ENCODE measurements around the gene APOO.
A peak's percentile ranks its signal among the peaks of the same experiment; 100 is the strongest.

APOO gene

DNA sequence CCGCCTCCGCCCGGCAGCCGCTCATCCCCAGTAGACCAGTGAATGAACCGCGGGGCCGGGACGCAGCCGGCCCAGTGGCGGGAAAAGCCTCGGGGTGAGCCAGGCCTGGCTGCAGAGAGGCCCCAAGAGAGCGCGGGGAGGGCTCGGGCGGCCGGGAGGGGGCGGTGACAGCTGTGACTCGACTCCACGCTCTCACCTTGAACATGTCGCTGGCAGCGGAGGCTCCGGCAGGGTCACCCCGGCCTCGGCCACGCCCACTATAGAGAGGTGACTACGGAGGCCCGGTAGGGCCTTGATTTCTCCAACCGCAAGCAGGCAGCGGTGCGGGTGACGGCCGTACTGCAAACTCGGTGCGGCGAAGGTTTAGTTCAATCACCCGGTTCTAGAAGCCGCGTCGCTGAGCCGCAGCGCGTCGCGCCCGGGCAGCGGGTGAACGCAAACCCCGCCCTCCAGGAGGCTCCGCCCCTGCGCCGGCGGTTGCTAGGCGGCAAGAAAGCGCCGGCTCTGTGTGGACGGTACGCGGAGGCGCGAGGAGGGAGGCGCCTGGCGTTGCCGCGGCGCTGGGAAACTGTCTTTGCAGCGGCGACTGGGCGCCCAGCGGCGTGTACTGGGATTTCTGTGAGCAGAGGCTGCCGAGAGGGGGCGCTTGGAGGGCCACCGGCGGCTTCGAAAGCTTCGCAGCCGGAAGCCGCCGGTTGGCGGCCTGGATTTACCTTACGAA, at the start of gene APOO, which contains the start of gene CXorf58:
Gene APOO (minus strand): TSS at position 441 of the 721 bp plus-strand sequence. CDS start 236 bp downstream, at position 205.
Gene CXorf58 (plus strand): TSS at position 509 of the 721 bp plus-strand sequence. CDS start 2,297 bp downstream, outside the sequence.
- TF ChIP-seq, protein P1, sequence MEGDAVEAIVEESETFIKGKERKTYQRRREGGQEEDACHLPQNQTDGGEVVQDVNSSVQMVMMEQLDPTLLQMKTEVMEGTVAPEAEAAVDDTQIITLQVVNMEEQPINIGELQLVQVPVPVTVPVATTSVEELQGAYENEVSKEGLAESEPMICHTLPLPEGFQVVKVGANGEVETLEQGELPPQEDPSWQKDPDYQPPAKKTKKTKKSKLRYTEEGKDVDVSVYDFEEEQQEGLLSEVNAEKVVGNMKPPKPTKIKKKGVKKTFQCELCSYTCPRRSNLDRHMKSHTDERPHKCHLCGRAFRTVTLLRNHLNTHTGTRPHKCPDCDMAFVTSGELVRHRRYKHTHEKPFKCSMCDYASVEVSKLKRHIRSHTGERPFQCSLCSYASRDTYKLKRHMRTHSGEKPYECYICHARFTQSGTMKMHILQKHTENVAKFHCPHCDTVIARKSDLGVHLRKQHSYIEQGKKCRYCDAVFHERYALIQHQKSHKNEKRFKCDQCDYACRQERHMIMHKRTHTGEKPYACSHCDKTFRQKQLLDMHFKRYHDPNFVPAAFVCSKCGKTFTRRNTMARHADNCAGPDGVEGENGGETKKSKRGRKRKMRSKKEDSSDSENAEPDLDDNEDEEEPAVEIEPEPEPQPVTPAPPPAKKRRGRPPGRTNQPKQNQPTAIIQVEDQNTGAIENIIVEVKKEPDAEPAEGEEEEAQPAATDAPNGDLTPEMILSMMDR (conservative IDR thresholded peaks at IDR 0.05; ENCODE audit: low read depth): peak; percentile 72
- POLR2A ChIA-PET (ENCODE audit: low non-redundant PET): interaction anchor here (0.5 to 1.1 kb wide), 3 partner anchors 81 to 146 kb away, joined by 3 to 5 read pairs (median 3); partner anchors contain the start of gene SAT1
- CTCF ChIA-PET: interaction anchor here (0.7 to 1.1 kb wide), 3 partner anchors 8 to 221 kb away, joined by 3 to 4 read pairs (median 3); no protein-coding TSS in a partner anchor
- DNase-seq (ENCODE audit: low spot score): peak; percentile 72
- H3K27ac ChIP-seq: peak within 1 kb of the TSS; percentile 96

DNA sequence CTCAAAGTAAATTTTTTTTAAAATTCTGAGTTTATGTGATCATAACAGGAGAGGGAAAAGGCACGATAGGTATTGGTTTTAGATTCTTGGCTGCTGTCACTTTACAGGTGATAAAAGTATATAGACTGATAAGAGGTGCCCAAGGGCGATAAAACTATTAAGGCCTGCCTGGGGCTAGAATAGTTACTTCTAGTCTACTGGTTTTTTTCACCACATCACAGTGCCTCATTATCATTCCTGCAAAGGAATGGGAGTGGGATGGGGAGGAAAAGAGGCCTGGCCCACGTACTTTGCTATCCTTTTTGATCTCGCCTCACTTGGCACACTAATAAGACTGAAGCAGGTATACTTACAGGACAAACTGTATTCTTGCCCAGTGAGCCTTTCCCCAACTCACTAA, 46.7 kb upstream of the APOO start:
- TF ChIP-seq, protein P1 (conservative IDR thresholded peaks at IDR 0.05; ENCODE audit: low read depth): no peak
- ChIA-PET POLR2A (ENCODE audit: low non-redundant PET) (no interaction called here), CTCF (no interaction called here)
- no peak overlapping the region for H3K27ac ChIP-seq
- DNase-seq (ENCODE audit: low spot score): no peak

DNA sequence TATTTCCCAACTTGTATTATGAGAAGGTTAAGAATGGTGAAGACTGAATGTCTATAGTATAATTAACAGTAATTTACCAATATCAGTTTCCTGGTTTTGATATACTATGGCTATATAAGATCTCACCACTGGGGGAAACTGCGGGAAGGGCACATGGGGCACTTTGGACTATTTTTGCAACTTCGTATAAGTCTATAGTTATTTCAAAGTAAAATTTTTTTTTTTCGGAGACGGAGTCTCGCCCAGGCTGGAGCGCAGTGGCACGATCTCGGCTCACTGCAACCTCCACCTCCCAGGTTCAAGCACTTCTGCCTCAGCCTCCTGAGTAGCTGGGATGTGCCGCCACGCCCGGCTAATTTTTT, 46.2 kb upstream of the APOO start:
- DNase-seq (ENCODE audit: low spot score): no peak
- TF ChIP-seq, protein P1 (conservative IDR thresholded peaks at IDR 0.05; ENCODE audit: low read depth): no peak
- ChIA-PET CTCF (no interaction called here), POLR2A (ENCODE audit: low non-redundant PET) (no interaction called here)
- no peak overlapping the region for H3K27ac ChIP-seq

DNA sequence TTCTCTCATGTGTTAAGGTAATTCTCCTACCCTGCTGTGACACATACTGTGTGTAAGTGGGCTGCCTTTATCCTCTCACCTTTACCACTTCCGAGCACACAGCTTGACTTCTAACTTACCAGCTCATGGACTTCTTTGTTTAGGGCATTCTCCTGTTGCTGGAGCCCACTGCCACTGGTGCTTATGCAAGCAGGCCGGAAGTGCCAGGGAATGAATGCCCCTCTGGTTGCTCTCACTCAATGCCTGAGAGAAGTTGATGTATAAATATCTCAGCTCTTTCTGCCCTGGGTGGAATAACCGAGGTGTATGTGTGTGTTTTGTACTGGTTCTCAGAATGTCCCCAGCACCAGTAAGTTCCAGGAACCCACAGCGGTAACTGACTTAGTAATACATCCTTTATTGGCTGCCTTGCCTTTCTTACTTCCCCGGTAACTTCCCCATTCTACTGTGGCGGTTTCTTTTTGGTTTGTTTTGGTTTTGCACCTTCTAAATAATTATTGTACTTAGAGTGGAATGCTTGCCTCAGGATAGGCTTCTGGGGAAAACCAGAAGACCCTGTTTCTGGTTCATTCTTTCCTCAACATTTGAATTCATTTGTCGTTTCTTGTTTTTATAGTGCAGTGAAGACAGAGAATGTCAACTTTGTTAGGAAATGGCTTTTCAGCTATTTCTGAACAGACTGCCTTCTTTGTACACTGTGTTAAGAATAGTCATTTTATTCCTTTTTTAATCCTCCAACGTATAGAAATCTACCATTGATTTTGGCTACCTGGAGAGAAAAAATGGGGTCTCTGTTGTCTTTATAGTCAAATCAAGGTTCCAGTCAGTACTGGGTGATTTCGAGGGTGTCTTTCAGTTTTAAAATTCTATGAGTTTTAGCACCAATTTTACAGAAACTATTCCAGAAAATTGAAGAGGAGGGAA, 45.5 kb upstream of the APOO start:
- POLR2A ChIA-PET (ENCODE audit: low non-redundant PET): no interaction called here
- no peak for DNase-seq (ENCODE audit: low spot score)
- TF ChIP-seq, protein P1 (conservative IDR thresholded peaks at IDR 0.05; ENCODE audit: low read depth): no peak
- no peak overlapping the region for H3K27ac ChIP-seq
- CTCF ChIA-PET: no interaction called here

DNA sequence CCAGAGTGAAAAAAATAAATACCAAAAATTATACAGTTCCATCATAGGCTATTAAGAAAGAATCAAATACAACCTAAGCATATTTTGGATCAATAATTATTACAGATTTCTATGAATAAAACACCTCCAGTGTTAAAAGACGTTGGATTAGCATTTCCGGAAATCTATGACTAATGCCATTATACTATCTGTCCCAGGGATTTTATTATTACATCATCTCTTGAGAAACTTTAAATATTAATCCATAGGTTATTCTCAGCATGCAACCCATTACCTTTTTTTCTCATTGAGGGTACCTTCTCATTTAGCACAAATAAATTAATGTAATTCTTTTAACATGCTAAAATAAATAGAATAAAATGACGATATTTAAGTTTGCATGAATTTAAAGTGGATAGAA, 44.7 kb upstream of the APOO start:
- POLR2A ChIA-PET (ENCODE audit: low non-redundant PET): no interaction called here
- H3K27ac ChIP-seq: no peak overlapping the region
- TF ChIP-seq, protein P1 (conservative IDR thresholded peaks at IDR 0.05; ENCODE audit: low read depth): no peak
- peak; percentile 8 for DNase-seq (ENCODE audit: low spot score)
- CTCF ChIA-PET: no interaction called here

DNA sequence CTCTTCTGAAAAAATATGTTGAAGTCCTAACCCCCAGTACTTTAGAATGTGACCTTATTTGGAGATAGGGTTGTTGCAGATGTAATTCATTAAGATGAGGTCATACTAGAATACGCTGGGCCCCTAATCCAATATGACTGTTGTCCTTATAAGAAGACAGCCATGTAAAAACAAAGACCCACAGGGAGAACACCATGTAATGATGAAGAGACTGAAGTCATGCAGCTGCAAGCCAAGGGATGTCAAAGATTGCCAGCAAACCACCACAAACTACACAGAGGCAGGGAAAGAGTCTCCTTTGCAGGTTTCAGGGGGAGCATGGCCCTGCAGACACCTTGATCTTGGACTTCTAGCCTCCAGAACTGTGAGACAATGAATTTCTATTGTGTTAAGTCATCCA, 37.5 kb upstream of the APOO start:
- ChIA-PET POLR2A (ENCODE audit: low non-redundant PET) (no interaction called here), CTCF (no interaction called here)
- TF ChIP-seq, protein P1 (conservative IDR thresholded peaks at IDR 0.05; ENCODE audit: low read depth): no peak
- no peak overlapping the region for H3K27ac ChIP-seq
- no peak for DNase-seq (ENCODE audit: low spot score)

Measured in RWPE1 (cell line).